ENCODE results near the gene S100A4.

The S100A4 gene

GRCh38 chr1:153560771-153561465 is 15.3 kb upstream of the S100A4 start:
- Histone ChIP-seq H3K27ac (no peak overlapping the region), H3K79me2 (ENCODE audit: insufficient read depth, low read depth) (no peaks in the 10 kb centered on the region), H3K9ac (no peak overlapping the region), H3K36me3 (ENCODE audit: insufficient read depth) (no peaks in the 10 kb centered on the region), H4K20me1 (ENCODE audit: insufficient read depth) (no peaks in the 10 kb centered on the region), H3K4me1 (ENCODE audit: low read depth, poor library complexity, severe bottlenecking) (no peaks in the 10 kb centered on the region), H3K4me2 (no peak overlapping the region), H3K27me3 (ENCODE audit: insufficient read depth, low read depth) (no peaks in the 10 kb centered on the region), H3K4me3 (IDR thresholded peaks at IDR 0.05; ENCODE audit: insufficient read depth, low read depth, low read length) (no peak overlapping the region), H2AFZ (ENCODE audit: low read depth) (no peak overlapping the region)
- TF ChIP-seq CTCF (conservative IDR thresholded peaks at IDR 0.05; ENCODE audit: low read depth, low read length), result no peak

- no peak for TF ChIP-seq CTCF (conservative IDR thresholded peaks at IDR 0.05; ENCODE audit: low read depth, low read length)
- no peak overlapping the region for H3K4me3 ChIP-seq (IDR thresholded peaks at IDR 0.05; ENCODE audit: insufficient read depth, low read depth, low read length)
- H3K79me2 ChIP-seq (ENCODE audit: insufficient read depth, low read depth), result no peaks in the 10 kb centered on the region
- H3K27me3 ChIP-seq (ENCODE audit: insufficient read depth, low read depth), result no peaks in the 10 kb centered on the region
- no peaks in the 10 kb centered on the region for H3K4me1 ChIP-seq (ENCODE audit: low read depth, poor library complexity, severe bottlenecking)
- no peak overlapping the region for H2AFZ ChIP-seq (ENCODE audit: low read depth)
- no peaks in the 10 kb centered on the region for H4K20me1 ChIP-seq (ENCODE audit: insufficient read depth)
- H3K9ac ChIP-seq, result no peak overlapping the region
- H3K36me3 ChIP-seq (ENCODE audit: insufficient read depth), result no peaks in the 10 kb centered on the region
- H3K4me2 ChIP-seq, result no peak overlapping the region
- no peak overlapping the region for H3K27ac ChIP-seq
Observed at GRCh38 chr1:153560241-153560640, 14.6 kb upstream of the S100A4 start.

GRCh38 chr1:153557877-153558276 is 12.3 kb upstream of the S100A4 start:
- Histone ChIP-seq H3K4me3 (IDR thresholded peaks at IDR 0.05; ENCODE audit: insufficient read depth, low read depth, low read length) (no peak overlapping the region), H2AFZ (ENCODE audit: low read depth) (no peak overlapping the region)

GRCh38 chr1:153556348-153556747 is 10.7 kb upstream of the S100A4 start:
- no peak for TF ChIP-seq CTCF (conservative IDR thresholded peaks at IDR 0.05; ENCODE audit: low read depth, low read length)
- H2AFZ ChIP-seq (ENCODE audit: low read depth), result no peak overlapping the region
- no peak overlapping the region for H3K9ac ChIP-seq
- no peaks in the 10 kb centered on the region for H4K20me1 ChIP-seq (ENCODE audit: insufficient read depth)
- no peak overlapping the region for H3K4me2 ChIP-seq
- no peaks in the 10 kb centered on the region for H3K4me1 ChIP-seq (ENCODE audit: low read depth, poor library complexity, severe bottlenecking)
- H3K27ac ChIP-seq, result no peak overlapping the region
- no peaks in the 10 kb centered on the region for H3K79me2 ChIP-seq (ENCODE audit: insufficient read depth, low read depth)
- no peaks in the 10 kb centered on the region for H3K27me3 ChIP-seq (ENCODE audit: insufficient read depth, low read depth)
- H3K4me3 ChIP-seq (IDR thresholded peaks at IDR 0.05; ENCODE audit: insufficient read depth, low read depth, low read length), result no peak overlapping the region
- H3K36me3 ChIP-seq (ENCODE audit: insufficient read depth), result no peaks in the 10 kb centered on the region

More at GRCh38 chr1:153557877-153558276, 12.3 kb upstream of the S100A4 start:
- no peaks in the 10 kb centered on the region for H4K20me1 ChIP-seq (ENCODE audit: insufficient read depth)
- no peaks in the 10 kb centered on the region for H3K4me1 ChIP-seq (ENCODE audit: low read depth, poor library complexity, severe bottlenecking)
- no peak overlapping the region for H3K27ac ChIP-seq
- H3K36me3 ChIP-seq (ENCODE audit: insufficient read depth), result no peaks in the 10 kb centered on the region
- TF ChIP-seq CTCF (conservative IDR thresholded peaks at IDR 0.05; ENCODE audit: low read depth, low read length), result no peak
- H3K4me2 ChIP-seq, result no peak overlapping the region
- no peak overlapping the region for H3K9ac ChIP-seq
- H3K27me3 ChIP-seq (ENCODE audit: insufficient read depth, low read depth), result no peaks in the 10 kb centered on the region
- no peaks in the 10 kb centered on the region for H3K79me2 ChIP-seq (ENCODE audit: insufficient read depth, low read depth)

All from KMS-11 (cell line).